Ovary (tissue), 1 donor: ENCODE results near the gene HPCAL4.

Source experiments
- EP300 ChIP-seq: sonication (generic); formaldehyde crosslinking; IDR thresholded peaks from one replicate; pipeline ENCODE4 v1.6.1; 2017; ENCODE audit warnings: antibody characterized with exemption
- POLR2A ChIP-seq: fragments of 450-650 bp; IDR thresholded peaks from one replicate; pipeline ENCODE4 v1.6.1; 2017; ENCODE audit warnings: antibody characterized with exemption, mild to moderate bottlenecking, moderate library complexity

DNA sequence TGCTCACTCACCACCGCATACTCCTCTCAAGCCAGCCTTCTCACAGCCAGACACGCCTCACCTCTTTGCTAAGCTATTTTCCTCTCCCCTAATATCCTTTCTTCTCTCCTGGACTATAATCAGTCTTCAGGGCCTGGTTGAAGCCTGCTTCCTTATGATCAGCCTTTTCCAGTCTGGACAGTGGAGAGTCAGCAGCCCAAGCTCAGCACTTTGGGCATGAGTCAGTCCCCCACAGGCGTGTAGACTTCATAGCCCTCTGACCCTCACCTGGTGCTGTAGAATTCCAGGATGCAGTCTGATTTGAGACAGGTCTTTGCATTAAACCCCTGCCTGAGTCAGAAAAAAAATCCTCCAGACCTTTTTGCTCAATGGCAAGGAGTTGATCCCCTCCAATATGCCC lies 2.5 kb downstream of the HPCAL4 start:
- no peak for TF ChIP-seq POLR2A
- no peak for TF ChIP-seq EP300
